Measurements from ENCODE around the gene DSN1. TPM values are rescaled to one million over a fixed set of nuclear protein-coding genes. Genes with fewer than 3 reads are reported as not detected.
"Not testable (repeated sequence)": the region's sequence is repeated elsewhere in the genome, so short reads cannot be mapped to it uniquely, and the experiment has no call there.

Gene DSN1
- polyA plus RNA-seq, 1 donor (not counting 4 experiments of a cell fraction or from before 2014, with no cell fraction given) = 12.7 TPM

GRCh38 chr20:36802326-36803222 lies 29.0 kb upstream of the DSN1 start:
- Histone ChIP-seq H3K4me2 (ENCODE audit: control insufficient read depth, extremely low read depth, insufficient read depth, low read depth, low read length) (no peak overlapping the region), H3K27ac (ENCODE audit: control insufficient read depth, insufficient read depth, low read length) (no peak overlapping the region), H3K79me2 (ENCODE audit: control insufficient read depth, insufficient read depth, low read length) (no peaks in the 10 kb centered on the region), H3K4me1 (ENCODE audit: control insufficient read depth, extremely low read depth, insufficient read depth, low read length) (no peaks in the 10 kb centered on the region), H2AFZ (ENCODE audit: control insufficient read depth, low read length) (no peak overlapping the region), H3K9ac (ENCODE audit: control insufficient read depth, extremely low read depth, insufficient read depth, low read length) (no peak overlapping the region), H3K36me3 (ENCODE audit: control insufficient read depth in 2 of 2, extremely low read depth in 1 of 2, insufficient read depth in 2 of 2, low read length in 2 of 2) (peaks cover 53 to 58% of the 10 kb centered on the region in 2 experiments), H3K4me3 (ENCODE audit: control insufficient read depth in 2 of 3, extremely low read depth in 1 of 3, insufficient read depth in 2 of 3, low read depth in 1 of 3, low read length in 3 of 3) (no peak overlapping the region), H3K9me1 (ENCODE audit: control insufficient read depth, extremely low read depth, insufficient read depth, low read length) (no peaks in the 10 kb centered on the region), H4K20me1 (ENCODE audit: control insufficient read depth, extremely low read depth, insufficient read depth, low read length) (peaks cover 4% of the 10 kb centered on the region), H3K27me3 (ENCODE audit: control insufficient read depth, extremely low read depth, insufficient read depth, low read length) (no peaks in the 10 kb centered on the region), H3K9me3 (ENCODE audit: control insufficient read depth, low read depth, low read length) (no peaks in the 10 kb centered on the region)
- TF ChIP-seq CTCF (optimal IDR thresholded peaks at IDR 0.05 in 1 of 3, IDR thresholded peaks at IDR 0.05 in 1 of 3, conservative IDR thresholded peaks at IDR 0.05 in 1 of 3; ENCODE audit: extremely low read depth in 1 of 3, insufficient read depth in 2 of 3, low read length in 3 of 3) (no peak), EZH2 (IDR thresholded peaks at IDR 0.05; ENCODE audit: low read length) (no peak)
- DNase-seq (ENCODE audit: low read depth, low spot score) (no peak), FAIRE-seq (no peak)
- dilution Hi-C loops (cut with MboI; ENCODE audit: extremely low pct_ligation_motif_present, low sequenced_read_pairs) = no loop called here

- no peaks in the 10 kb centered on the region for H3K79me2 ChIP-seq (ENCODE audit: control insufficient read depth, insufficient read depth, low read length)
- no peaks in the 10 kb centered on the region for H3K9me1 ChIP-seq (ENCODE audit: control insufficient read depth, extremely low read depth, insufficient read depth, low read length)
- H3K9me3 ChIP-seq (ENCODE audit: control insufficient read depth, low read depth, low read length) = no peaks in the 10 kb centered on the region
- no peak overlapping the region for H3K4me3 ChIP-seq (ENCODE audit: control insufficient read depth in 2 of 3, extremely low read depth in 1 of 3, insufficient read depth in 2 of 3, low read depth in 1 of 3, low read length in 3 of 3)
- no peak overlapping the region for H2AFZ ChIP-seq (ENCODE audit: control insufficient read depth, low read length)
- dilution Hi-C loops (cut with MboI; ENCODE audit: extremely low pct_ligation_motif_present, low sequenced_read_pairs) = no loop called here
- H3K4me1 ChIP-seq (ENCODE audit: control insufficient read depth, extremely low read depth, insufficient read depth, low read length) = no peaks in the 10 kb centered on the region
- no peak overlapping the region for H3K9ac ChIP-seq (ENCODE audit: control insufficient read depth, extremely low read depth, insufficient read depth, low read length)
- no peak for FAIRE-seq
- peaks cover 48 to 65% of the 10 kb centered on the region in 2 experiments for H3K36me3 ChIP-seq (ENCODE audit: control insufficient read depth in 2 of 2, extremely low read depth in 1 of 2, insufficient read depth in 2 of 2, low read length in 2 of 2)
- H3K4me2 ChIP-seq (ENCODE audit: control insufficient read depth, extremely low read depth, insufficient read depth, low read depth, low read length) = no peak overlapping the region
- H3K27me3 ChIP-seq (ENCODE audit: control insufficient read depth, extremely low read depth, insufficient read depth, low read length) = no peaks in the 10 kb centered on the region
- no peak for DNase-seq (ENCODE audit: low read depth, low spot score)
- peaks cover 4% of the 10 kb centered on the region for H4K20me1 ChIP-seq (ENCODE audit: control insufficient read depth, extremely low read depth, insufficient read depth, low read length)
- no peak overlapping the region for H3K27ac ChIP-seq (ENCODE audit: control insufficient read depth, insufficient read depth, low read length)
- TF ChIP-seq CTCF (optimal IDR thresholded peaks at IDR 0.05 in 1 of 3, IDR thresholded peaks at IDR 0.05 in 1 of 3, conservative IDR thresholded peaks at IDR 0.05 in 1 of 3; ENCODE audit: extremely low read depth in 1 of 3, insufficient read depth in 2 of 3, low read length in 3 of 3) (no peak), EZH2 (IDR thresholded peaks at IDR 0.05; ENCODE audit: low read length) (no peak)
Measured at GRCh38 chr20:36800410-36800809, 26.8 kb upstream of the DSN1 start.

- H3K4me2 ChIP-seq (ENCODE audit: control insufficient read depth, extremely low read depth, insufficient read depth, low read depth, low read length); H3K4me3 ChIP-seq (ENCODE audit: control insufficient read depth in 2 of 3, extremely low read depth in 1 of 3, insufficient read depth in 2 of 3, low read depth in 1 of 3, low read length in 3 of 3); H4K20me1 ChIP-seq (ENCODE audit: control insufficient read depth, extremely low read depth, insufficient read depth, low read length); FAIRE-seq; H3K4me1 ChIP-seq (ENCODE audit: control insufficient read depth, extremely low read depth, insufficient read depth, low read length); H3K27me3 ChIP-seq (ENCODE audit: control insufficient read depth, extremely low read depth, insufficient read depth, low read length); dilution Hi-C loops (cut with MboI; ENCODE audit: extremely low pct_ligation_motif_present, low sequenced_read_pairs); H3K9me3 ChIP-seq (ENCODE audit: control insufficient read depth, low read depth, low read length); H2AFZ ChIP-seq (ENCODE audit: control insufficient read depth, low read length); DNase-seq (ENCODE audit: low read depth, low spot score); H3K79me2 ChIP-seq (ENCODE audit: control insufficient read depth, insufficient read depth, low read length); H3K27ac ChIP-seq (ENCODE audit: control insufficient read depth, insufficient read depth, low read length); H3K9ac ChIP-seq (ENCODE audit: control insufficient read depth, extremely low read depth, insufficient read depth, low read length); H3K9me1 ChIP-seq (ENCODE audit: control insufficient read depth, extremely low read depth, insufficient read depth, low read length): not testable (repeated sequence)
- H3K36me3 ChIP-seq (ENCODE audit: control insufficient read depth in 2 of 2, extremely low read depth in 1 of 2, insufficient read depth in 2 of 2, low read length in 2 of 2) = peaks cover 40 to 58% of the 10 kb centered on the region in 2 experiments
Measured at GRCh38 chr20:36799313-36799712, 25.8 kb upstream of the DSN1 start.
